B cell (primary cell): Measurements from ENCODE around the gene KNL1.
"Not testable (repeated sequence)": the region's sequence is repeated elsewhere in the genome, so short reads cannot be mapped to it uniquely, and the experiment has no call there.

Experiments
- CTCF ChIP-seq: fragments of 200-600 bp; IDR thresholded peaks from one replicate; pipeline ENCODE4 v1.8.0; 2022; ENCODE audit warnings: antibody characterized with exemption, mild to moderate bottlenecking
- EZH2 ChIP-seq: IDR thresholded peaks from 2 replicates; pipeline ENCODE4 v1.6.1; 2012; ENCODE audit warnings: borderline replicate concordance, low read depth, mild to moderate bottlenecking, moderate library complexity, low read length; ENCODE audit not compliant: insufficient read depth, poor library complexity, severe bottlenecking

- not testable (repeated sequence) for TF ChIP-seq CTCF, EZH2
Measured at GRCh38 chr15:40676906-40677305, 82.9 kb downstream of the KNL1 start.
